GM18502 (cell line): ENCODE data around the gene TMEM174.
A peak's percentile ranks its signal among the peaks of the same experiment; 100 is the strongest.
"Not testable (repeated sequence)": the region's sequence is repeated elsewhere in the genome, so short reads cannot be mapped to it uniquely, and the experiment has no call there.

Source experiments
- ATAC-seq: cut with Tn5 transposase; IDR thresholded peaks from one replicate; pipeline ENCODE4 v1.9.1; 2021; ENCODE audit warnings: mild to moderate bottlenecking; ENCODE audit not compliant: unreplicated experiment, poor library complexity

TMEM174 gene

GRCh38 chr5:73215891-73216610 lies 43.1 kb downstream of the TMEM174 start:
- ATAC-seq, result peak; percentile 75

- ATAC-seq, result no peak
These were observed 45.7 kb downstream of the TMEM174 start for GRCh38 chr5:73218552-73219171.

- ATAC-seq, result not testable (repeated sequence)
These were observed 46.3 kb downstream of the TMEM174 start for GRCh38 chr5:73219336-73219735.

- no peak for ATAC-seq
These were observed 48.2 kb downstream of the TMEM174 start for GRCh38 chr5:73221161-73221560.

- no peak for ATAC-seq
These were observed 48.7 kb downstream of the TMEM174 start for GRCh38 chr5:73221726-73222125.

- ATAC-seq, result no peak
These were observed 49.2 kb downstream of the TMEM174 start for GRCh38 chr5:73222173-73222572.
